ENCODE data around the gene PDE9A.

PDE9A gene

GRCh38 chr21:42784896-42785451 is 131.6 kb downstream of the PDE9A start:
- Histone ChIP-seq H3K36me3 (ENCODE audit: insufficient read depth, low read length) (no peaks in the 10 kb centered on the region), H3K9me3 (ENCODE audit: insufficient read depth, low read length, severe bottlenecking) (no peaks in the 10 kb centered on the region), H3K79me2 (ENCODE audit: insufficient read depth, low read length) (no peaks in the 10 kb centered on the region), H3K27me3 (ENCODE audit: insufficient read depth, low read length, poor library complexity) (no peaks in the 10 kb centered on the region), H4K20me1 (ENCODE audit: insufficient read depth, low read length) (no peaks in the 10 kb centered on the region), H3K27ac (ENCODE audit: low read length) (no peak overlapping the region), H2AFZ (ENCODE audit: low read depth, low read length) (no peak overlapping the region), H3K4me2 (ENCODE audit: insufficient read depth, low read length) (no peak overlapping the region), H3K4me1 (ENCODE audit: insufficient read depth, low read length) (peaks cover 12% of the 10 kb centered on the region), H3K4me3 (ENCODE audit: low read depth in 1 of 2, low read length in 2 of 2) (no peak overlapping the region), H3K9ac (ENCODE audit: low read depth, low read length) (no peak overlapping the region)
- TF ChIP-seq EZH2 (IDR thresholded peaks at IDR 0.05; ENCODE audit: borderline replicate concordance, low read depth, low read length, severe bottlenecking) (no peak), CTCF (IDR thresholded peaks at IDR 0.05; ENCODE audit: borderline replicate concordance, extremely low read depth, low read length, poor library complexity, severe bottlenecking) (no peak)
- no peak for ATAC-seq (ENCODE audit: insufficient read depth, low read depth)
- no peak for DNase-seq

- H3K4me1 ChIP-seq (ENCODE audit: insufficient read depth, low read length), result peaks cover 12% of the 10 kb centered on the region
- H3K27ac ChIP-seq (ENCODE audit: low read length), result no peak overlapping the region
- H3K79me2 ChIP-seq (ENCODE audit: insufficient read depth, low read length), result no peaks in the 10 kb centered on the region
- H3K4me3 ChIP-seq (ENCODE audit: low read depth in 1 of 2, low read length in 2 of 2), result no peak overlapping the region
- ATAC-seq (ENCODE audit: insufficient read depth, low read depth), result no peak
- H3K4me2 ChIP-seq (ENCODE audit: insufficient read depth, low read length), result no peak overlapping the region
- no peaks in the 10 kb centered on the region for H3K36me3 ChIP-seq (ENCODE audit: insufficient read depth, low read length)
- H3K27me3 ChIP-seq (ENCODE audit: insufficient read depth, low read length, poor library complexity), result no peaks in the 10 kb centered on the region
- TF ChIP-seq CTCF (IDR thresholded peaks at IDR 0.05; ENCODE audit: borderline replicate concordance, extremely low read depth, low read length, poor library complexity, severe bottlenecking), result no peak
- TF ChIP-seq EZH2 (IDR thresholded peaks at IDR 0.05; ENCODE audit: borderline replicate concordance, low read depth, low read length, severe bottlenecking), result no peak
- no peak overlapping the region for H3K9ac ChIP-seq (ENCODE audit: low read depth, low read length)
- no peak overlapping the region for H2AFZ ChIP-seq (ENCODE audit: low read depth, low read length)
- no peaks in the 10 kb centered on the region for H3K9me3 ChIP-seq (ENCODE audit: insufficient read depth, low read length, severe bottlenecking)
- H4K20me1 ChIP-seq (ENCODE audit: insufficient read depth, low read length), result no peaks in the 10 kb centered on the region
- no peak for DNase-seq
These were observed 132.4 kb downstream of the PDE9A start for GRCh38 chr21:42785666-42786427.

DNA sequence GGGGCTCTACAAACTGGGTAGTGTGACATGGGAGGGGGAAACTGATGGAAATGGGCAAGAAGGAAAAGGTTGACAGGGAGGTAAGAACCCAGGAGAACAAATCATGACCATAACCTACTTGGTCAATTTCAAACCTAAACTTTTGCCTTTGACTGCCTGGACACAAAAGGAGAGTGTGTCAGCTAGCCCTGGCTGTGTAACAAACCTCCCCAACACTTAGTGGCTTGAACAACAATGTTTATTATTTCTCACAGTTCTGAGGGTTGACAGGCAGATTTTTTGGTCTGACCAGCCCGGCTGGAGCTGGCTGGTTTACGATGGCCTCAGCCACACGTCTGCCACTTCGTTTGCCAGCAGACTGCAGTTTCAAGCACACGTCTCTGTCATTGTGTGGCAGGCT is 133.5 kb downstream of the PDE9A start:
- H3K4me1 ChIP-seq (ENCODE audit: insufficient read depth, low read length), result peaks cover 12% of the 10 kb centered on the region
- no peak for DNase-seq
- no peaks in the 10 kb centered on the region for H4K20me1 ChIP-seq (ENCODE audit: insufficient read depth, low read length)
- H3K27me3 ChIP-seq (ENCODE audit: insufficient read depth, low read length, poor library complexity), result no peaks in the 10 kb centered on the region
- TF ChIP-seq EZH2 (IDR thresholded peaks at IDR 0.05; ENCODE audit: borderline replicate concordance, low read depth, low read length, severe bottlenecking) (no peak), CTCF (IDR thresholded peaks at IDR 0.05; ENCODE audit: borderline replicate concordance, extremely low read depth, low read length, poor library complexity, severe bottlenecking) (no peak)
- no peak overlapping the region for H2AFZ ChIP-seq (ENCODE audit: low read depth, low read length)
- H3K27ac ChIP-seq (ENCODE audit: low read length), result no peak overlapping the region
- H3K9me3 ChIP-seq (ENCODE audit: insufficient read depth, low read length, severe bottlenecking), result no peaks in the 10 kb centered on the region
- no peak for ATAC-seq (ENCODE audit: insufficient read depth, low read depth)
- H3K36me3 ChIP-seq (ENCODE audit: insufficient read depth, low read length), result no peaks in the 10 kb centered on the region
- H3K4me3 ChIP-seq (ENCODE audit: low read depth in 1 of 2, low read length in 2 of 2), result no peak overlapping the region
- H3K79me2 ChIP-seq (ENCODE audit: insufficient read depth, low read length), result no peaks in the 10 kb centered on the region
- no peak overlapping the region for H3K9ac ChIP-seq (ENCODE audit: low read depth, low read length)
- no peak overlapping the region for H3K4me2 ChIP-seq (ENCODE audit: insufficient read depth, low read length)

Measured in DND-41 (cell line).